22Rv1 (cell line): ENCODE measurements around the gene JSRP1.
A peak's percentile ranks its signal among the peaks of the same experiment; 100 is the strongest.

Experiments
- H3K27ac ChIP-seq: fragments of 450-650 bp; 2 replicates; pipeline ENCODE4 v1.5.1; 2017
- ZFX ChIP-seq: fragments of 450-650 bp; IDR thresholded peaks from 2 replicates; pipeline ENCODE4 v1.6.1; 2017; ENCODE audit warnings: antibody characterized with exemption, borderline replicate concordance
- TF ChIP-seq, protein P1 (sequence below): fragments of 450-650 bp; IDR thresholded peaks from 2 replicates; pipeline ENCODE4 v1.5.1; 2017; ENCODE audit warnings: mild to moderate bottlenecking

Gene JSRP1

DNA sequence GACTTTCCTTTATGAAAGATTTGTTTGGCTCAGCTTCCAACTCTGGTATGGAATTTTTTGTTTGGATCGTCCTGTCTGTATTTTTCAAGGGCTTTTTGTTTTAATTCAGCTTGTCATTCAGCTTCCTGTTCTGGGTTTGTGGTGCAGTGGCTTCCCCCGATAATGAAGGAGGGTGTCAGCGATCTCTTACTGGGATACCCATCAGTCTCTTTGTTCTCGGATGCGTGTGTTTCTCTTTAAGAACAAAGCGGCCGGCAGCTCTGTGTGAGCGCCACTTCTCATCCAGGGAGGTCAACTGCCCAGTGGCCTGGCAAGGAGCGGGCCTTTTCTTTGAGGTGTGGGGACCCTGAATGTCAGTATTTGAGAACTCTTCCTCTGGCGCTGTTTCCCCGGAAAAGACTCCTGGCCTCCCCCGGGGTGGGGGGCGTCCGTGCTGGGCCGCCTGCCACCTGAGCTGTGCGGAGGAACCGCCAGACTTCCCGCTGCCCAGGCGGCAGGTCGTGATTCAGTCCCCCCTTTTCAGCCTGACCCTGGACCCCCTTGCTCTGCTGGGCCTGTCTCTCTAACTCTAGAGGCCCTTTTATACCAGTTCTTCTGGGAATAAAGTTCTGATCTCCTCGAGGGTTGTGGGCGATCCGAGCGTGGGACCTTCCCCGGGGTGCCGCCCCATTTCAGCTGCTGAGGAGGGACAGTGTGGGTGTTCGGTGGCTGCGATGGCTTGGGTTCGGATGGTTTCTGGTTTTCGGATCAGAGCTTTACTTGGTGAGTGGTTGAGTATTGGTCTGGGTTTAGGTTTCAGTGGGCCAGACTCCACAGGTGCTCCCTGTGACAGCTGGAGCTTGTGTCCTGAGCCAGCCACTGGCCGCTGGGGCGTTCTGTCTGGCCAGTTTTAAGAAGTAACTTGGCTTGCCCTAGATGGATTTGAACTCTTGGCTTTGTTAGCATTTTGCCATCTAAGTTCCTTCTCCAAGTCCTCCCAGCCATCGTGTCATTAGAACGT lies 16.1 kb downstream of the JSRP1 start:
- TF ChIP-seq ZFX = no peak
- TF ChIP-seq, protein P1, sequence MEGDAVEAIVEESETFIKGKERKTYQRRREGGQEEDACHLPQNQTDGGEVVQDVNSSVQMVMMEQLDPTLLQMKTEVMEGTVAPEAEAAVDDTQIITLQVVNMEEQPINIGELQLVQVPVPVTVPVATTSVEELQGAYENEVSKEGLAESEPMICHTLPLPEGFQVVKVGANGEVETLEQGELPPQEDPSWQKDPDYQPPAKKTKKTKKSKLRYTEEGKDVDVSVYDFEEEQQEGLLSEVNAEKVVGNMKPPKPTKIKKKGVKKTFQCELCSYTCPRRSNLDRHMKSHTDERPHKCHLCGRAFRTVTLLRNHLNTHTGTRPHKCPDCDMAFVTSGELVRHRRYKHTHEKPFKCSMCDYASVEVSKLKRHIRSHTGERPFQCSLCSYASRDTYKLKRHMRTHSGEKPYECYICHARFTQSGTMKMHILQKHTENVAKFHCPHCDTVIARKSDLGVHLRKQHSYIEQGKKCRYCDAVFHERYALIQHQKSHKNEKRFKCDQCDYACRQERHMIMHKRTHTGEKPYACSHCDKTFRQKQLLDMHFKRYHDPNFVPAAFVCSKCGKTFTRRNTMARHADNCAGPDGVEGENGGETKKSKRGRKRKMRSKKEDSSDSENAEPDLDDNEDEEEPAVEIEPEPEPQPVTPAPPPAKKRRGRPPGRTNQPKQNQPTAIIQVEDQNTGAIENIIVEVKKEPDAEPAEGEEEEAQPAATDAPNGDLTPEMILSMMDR = no peak
- H3K27ac ChIP-seq = 0 out of 2 replicates have a peak overlapping the region, but pooled peaks have one; percentile 3

DNA sequence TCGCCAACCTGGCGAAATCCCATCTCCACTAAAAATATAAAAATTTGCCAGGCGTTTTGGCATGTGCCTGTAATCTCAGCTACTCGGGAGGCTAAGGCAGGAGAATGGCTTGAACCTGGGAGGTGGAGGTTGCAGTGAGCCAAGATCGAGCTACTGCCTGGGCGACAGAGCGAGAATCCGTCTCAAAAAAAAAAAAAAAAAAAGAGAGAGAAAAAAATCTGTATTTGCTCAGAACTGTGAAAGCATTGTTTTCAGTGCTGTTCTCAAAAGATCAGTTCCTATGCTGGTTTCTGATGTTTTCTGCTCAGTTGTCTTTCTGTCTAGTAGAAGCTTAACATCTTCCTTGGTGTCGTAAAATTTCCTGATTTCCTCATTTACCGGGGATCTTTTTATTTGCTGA lies 17.0 kb downstream of the JSRP1 start:
- H3K27ac ChIP-seq = 0 out of 2 replicates have a peak overlapping the region, but pooled peaks have one; percentile 3
- no peak for TF ChIP-seq ZFX
- TF ChIP-seq, protein P1 = no peak

DNA sequence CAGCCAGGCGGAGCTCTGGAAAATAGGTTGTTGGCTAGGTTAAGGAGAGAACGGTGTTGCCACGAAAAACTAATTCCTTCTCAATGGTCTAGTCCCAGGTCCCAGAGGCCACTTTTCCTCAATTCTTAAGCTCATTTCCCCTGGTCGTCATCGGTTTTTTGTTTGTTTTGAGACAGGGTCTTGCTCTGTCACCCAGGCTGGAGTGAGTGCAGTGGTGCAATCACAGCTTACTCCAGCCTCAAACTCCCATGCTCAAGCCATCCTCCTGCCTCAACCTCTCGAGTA lies 18.4 kb downstream of the JSRP1 start:
- H3K27ac ChIP-seq = peak overlapping the region; percentile 96
- no peak for TF ChIP-seq ZFX
- TF ChIP-seq, protein P1 = no peak

DNA sequence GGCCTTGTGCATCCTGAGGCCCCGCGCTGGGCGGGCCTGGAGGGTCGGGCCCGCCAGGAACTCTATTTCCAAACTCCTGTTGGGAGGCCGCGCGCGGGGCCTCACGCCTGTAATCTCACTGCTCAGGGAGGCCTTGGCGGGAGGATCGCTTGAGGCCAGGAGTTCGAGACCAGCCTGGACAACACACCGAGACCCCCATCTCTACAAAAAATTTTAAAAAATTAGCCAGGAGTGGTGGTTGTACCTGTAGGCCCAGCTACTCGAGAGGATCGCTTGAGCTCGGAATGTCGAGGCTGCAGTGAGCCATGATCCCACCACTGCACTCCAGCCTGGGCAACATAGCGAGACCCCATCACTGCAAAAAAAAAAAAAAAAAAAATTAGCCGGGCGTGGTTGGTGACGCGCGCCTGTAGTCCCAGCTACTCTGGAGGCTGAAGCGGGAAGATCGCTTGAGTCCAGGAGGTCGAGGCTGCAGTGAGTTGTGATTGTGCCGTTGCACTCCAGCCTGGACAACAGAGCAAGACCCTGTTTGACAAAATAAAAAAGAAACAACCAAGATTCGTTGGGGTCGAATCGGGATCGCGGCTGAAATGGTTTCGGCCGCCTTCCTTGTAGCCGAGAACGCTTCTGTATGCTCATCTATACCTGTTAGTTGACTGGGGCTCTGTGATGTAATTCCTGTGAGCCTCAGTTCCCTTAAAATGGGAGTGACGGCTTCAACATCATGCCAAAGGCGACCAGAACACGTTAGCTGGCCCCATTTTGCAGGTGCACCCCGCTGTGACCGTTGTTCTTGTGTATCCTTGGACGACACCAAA lies 19.0 kb downstream of the JSRP1 start:
- TF ChIP-seq, protein P1 = no peak
- no peak for TF ChIP-seq ZFX

DNA sequence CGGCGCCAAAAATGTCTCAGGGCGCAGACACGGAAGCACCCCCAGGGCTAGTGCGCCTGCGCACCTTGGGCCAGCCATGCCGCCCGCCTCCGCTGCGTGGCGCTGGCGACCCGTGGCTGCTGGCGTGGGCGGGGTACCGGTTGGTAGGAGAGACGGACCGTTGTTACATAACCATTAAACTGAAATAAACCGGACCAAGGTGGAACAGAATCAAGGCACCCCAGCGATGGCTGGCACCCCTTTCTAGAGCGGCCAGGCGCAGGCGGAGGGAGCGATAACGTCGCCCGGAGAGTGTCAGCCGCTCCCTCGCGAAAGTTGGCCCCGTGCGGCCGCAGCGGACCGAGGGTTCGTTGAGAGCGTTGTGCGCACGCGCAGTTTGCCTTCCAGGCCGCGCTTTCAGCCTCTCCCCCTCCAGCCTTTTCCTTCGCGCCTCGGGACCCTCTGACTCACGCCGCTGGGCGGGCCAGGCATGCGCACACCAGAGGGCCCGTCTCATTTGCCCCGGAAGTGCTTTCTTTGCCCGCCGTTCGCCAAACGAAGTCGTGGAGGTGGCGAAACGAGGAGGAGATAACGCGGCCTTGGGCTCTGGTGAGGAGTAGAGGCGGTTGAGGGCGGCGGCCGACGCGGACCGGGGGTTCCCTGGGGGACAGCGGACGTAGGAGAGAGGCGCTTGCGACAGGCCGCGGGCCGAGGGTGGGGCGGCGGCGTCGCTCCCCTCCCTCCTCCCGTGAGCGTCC lies 19.7 kb downstream of the JSRP1 start, which contains the start of the genes PLEKHJ1 and SF3A2:
Gene PLEKHJ1, minus strand, starts transcription at position 16 of the 737 bp plus-strand sequence. CDS start 81 bp downstream, outside the sequence.
Gene SF3A2, plus strand, starts transcription at position 511 of the 737 bp plus-strand sequence. CDS start 6,595 bp downstream, outside the sequence.
- TF ChIP-seq ZFX = no peak
- TF ChIP-seq, protein P1 = peak; percentile 99
- peak within 1 kb of the TSS; percentile 96 for H3K27ac ChIP-seq

More for the DNA sequence above, 19.0 kb downstream of the JSRP1 start:
- peak overlapping the region; percentile 96 for H3K27ac ChIP-seq

DNA sequence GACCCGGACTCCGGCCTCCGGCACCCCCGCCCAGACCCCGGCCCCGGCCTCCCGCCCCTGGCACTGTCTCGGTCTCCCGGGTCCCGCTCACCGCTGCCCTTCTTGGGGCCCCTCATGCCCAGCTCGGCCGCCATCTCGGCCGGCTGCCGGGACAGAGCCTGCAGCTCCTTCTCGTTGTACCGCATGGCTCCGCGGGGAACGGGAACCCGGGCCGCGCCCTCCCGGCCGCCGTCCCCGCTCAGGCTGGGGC lies 20.2 kb downstream of the JSRP1 start:
- H3K27ac ChIP-seq = peak overlapping the region; percentile 96
- TF ChIP-seq, protein P1 = no peak
- no peak for TF ChIP-seq ZFX
